GM23338 (cell line): Measurements from ENCODE around the gene SLC7A10. TPM values are rescaled to one million over a fixed set of nuclear protein-coding genes. Genes with fewer than 3 reads are reported as not detected.

Experiments used
- ATAC-seq: fragments of 200-7000 bp; cut with Tn5 transposase; 3 replicates; pipeline ENCODE4 v1.9.1; 2020
- DNase-seq: peaks from one replicate; pipeline ENCODE4 v3.0.0-alpha.2; 2015; ENCODE audit warnings: low spot score
- H2AFZ ChIP-seq: fragments of 200-600 bp; sonication (generic); 2 replicates; pipeline ENCODE4 v1.8.0; 2016; ENCODE audit warnings: antibody characterized with exemption, mild to moderate bottlenecking, moderate library complexity
- H3F3A ChIP-seq: fragments of 200-600 bp; sonication (generic); replicated peaks from 2 replicates; pipeline ENCODE4 v1.8.0; 2017; ENCODE audit warnings: antibody characterized with exemption, mixed run types, low read depth
- H3K27ac ChIP-seq: fragments of 200-600 bp; sonication (generic); 2 replicates; pipeline ENCODE4 v1.6.1; 2016; ENCODE audit warnings: low read depth
- H3K27me3 ChIP-seq: fragments of 200-600 bp; sonication (generic); 2 replicates; pipeline ENCODE4 v1.8.0; 2016; ENCODE audit warnings: mild to moderate bottlenecking, mixed run types, moderate library complexity; ENCODE audit not compliant: insufficient read depth
- H3K36me3 ChIP-seq: fragments of 200-600 bp; sonication (generic); 2 replicates; pipeline ENCODE4 v1.8.0; 2016; ENCODE audit warnings: mild to moderate bottlenecking; ENCODE audit not compliant: insufficient read depth
- H3K4me1 ChIP-seq: fragments of 200-600 bp; sonication (generic); 2 replicates; pipeline ENCODE4 v1.8.0; 2016; ENCODE audit warnings: mild to moderate bottlenecking, moderate library complexity; ENCODE audit not compliant: insufficient read depth
- H3K4me2 ChIP-seq: fragments of 200-600 bp; sonication (generic); 2 replicates; pipeline ENCODE4 v1.7.1; 2017; ENCODE audit warnings: mixed run types
- H3K4me3 ChIP-seq: fragments of 200-600 bp; sonication (generic); 2 replicates; pipeline ENCODE4 v1.6.1; 2016; ENCODE audit warnings: mixed run types
- H3K79me2 ChIP-seq: fragments of 200-600 bp; sonication (generic); replicated peaks from 2 replicates; pipeline ENCODE4 v1.8.0; 2017; ENCODE audit warnings: mild to moderate bottlenecking; ENCODE audit not compliant: insufficient read depth
- H3K9me2 ChIP-seq: fragments of 200-600 bp; sonication (generic); 2 replicates; pipeline ENCODE4 v1.8.0; 2017; ENCODE audit not compliant: insufficient read depth
- H4K20me1 ChIP-seq: fragments of 200-600 bp; sonication (generic); replicated peaks from 2 replicates; pipeline ENCODE4 v1.8.0; 2017; ENCODE audit warnings: mild to moderate bottlenecking; ENCODE audit not compliant: insufficient read depth
- H3K27ac Mint-ChIP-seq: 2 replicates; pipeline ENCODE4 v1.8.0; 2020; ENCODE audit warnings: inconsistent platforms, mild to moderate bottlenecking, moderate library complexity, mixed read lengths
- H3K27me3 Mint-ChIP-seq: 3 replicates; pipeline ENCODE4 v1.8.0; 2022; ENCODE audit warnings: low read depth, mild to moderate bottlenecking, moderate library complexity, mixed read lengths, inconsistent platforms; ENCODE audit not compliant: insufficient read depth, poor library complexity
- H3K36me3 Mint-ChIP-seq: 3 replicates; pipeline ENCODE4 v1.8.0; 2021; ENCODE audit warnings: low read depth, mild to moderate bottlenecking, inconsistent platforms, moderate library complexity, mixed read lengths
- H3K4me1 Mint-ChIP-seq: 3 replicates; pipeline ENCODE4 v1.8.0; 2020; ENCODE audit warnings: mild to moderate bottlenecking, inconsistent platforms, mixed read lengths
- H3K4me3 Mint-ChIP-seq: 3 replicates; pipeline ENCODE4 v1.8.0; 2021; ENCODE audit warnings: moderate library complexity, mild to moderate bottlenecking, inconsistent platforms, mixed read lengths
- H3K9me3 Mint-ChIP-seq: 3 replicates; pipeline ENCODE4 v1.8.0; 2020; ENCODE audit warnings: moderate library complexity, mild to moderate bottlenecking, inconsistent platforms, mixed read lengths
- CREB1 ChIP-seq: fragments of 250-450 bp; sonication (Bioruptor Pico); IDR thresholded peaks from 2 replicates; pipeline ENCODE4 v1.5.0; 2020; ENCODE audit warnings: low read depth, mild to moderate bottlenecking, moderate library complexity
- EZH2 ChIP-seq: fragments of 200-600 bp; sonication (generic); IDR thresholded peaks from one replicate; pipeline ENCODE4 v1.8.0; 2017; ENCODE audit warnings: antibody characterized with exemption, mild to moderate bottlenecking, low read depth; ENCODE audit not compliant: unreplicated experiment
- EZH2phosphoT487 ChIP-seq: fragments of 200-600 bp; sonication (generic); IDR thresholded peaks from one replicate; pipeline ENCODE4 v1.8.1; 2018; ENCODE audit warnings: antibody characterized with exemption; ENCODE audit not compliant: unreplicated experiment
- JUNB ChIP-seq: IDR thresholded peaks from one replicate; pipeline ENCODE4 v1.6.1; 2016; ENCODE audit warnings: antibody characterized with exemption; ENCODE audit not compliant: unreplicated experiment
- NANOG ChIP-seq: IDR thresholded peaks from 2 replicates; pipeline ENCODE4 v1.6.1; 2016; ENCODE audit warnings: antibody characterized with exemption, borderline replicate concordance
- POLR2AphosphoS5 ChIP-seq: IDR thresholded peaks from 2 replicates; pipeline ENCODE4 v1.6.1; 2016; ENCODE audit warnings: antibody characterized with exemption, low read depth
- STAT1 ChIP-seq: IDR thresholded peaks from one replicate; pipeline ENCODE4 v1.6.1; 2016; ENCODE audit warnings: antibody characterized with exemption; ENCODE audit not compliant: unreplicated experiment
- ZNF114 ChIP-seq: fragments of 250-450 bp; sonication (Bioruptor Pico); IDR thresholded peaks from 2 replicates; pipeline ENCODE4 v1.5.0; 2020; ENCODE audit warnings: mild to moderate bottlenecking, moderate library complexity
- ZNF331 ChIP-seq: fragments of 250-450 bp; sonication (Bioruptor Pico); IDR thresholded peaks from 2 replicates; pipeline ENCODE4 v1.5.0; 2020; ENCODE audit warnings: low read depth, mild to moderate bottlenecking, moderate library complexity
- polyA plus RNA-seq: library from polyadenylated mRNA; unstranded; fragments of >200 nt; fragmentation: Nextera tagmentation; extraction: Ambion mirVana; gene quantifications from 2 replicates; pipeline ENCODE4 v1.2.1, GENCODE V29; 2016
- total RNA-seq: library from RNA; depleted of rRNA; stranded (reverse); fragments of >200 nt; shearing (Covaris generic); gene quantifications from 2 replicates; pipeline ENCODE4 v1.2.3, GENCODE V29; 2014
- TF ChIP-seq, protein P1 (sequence below): fragments of 250-450 bp; sonication (Bioruptor Pico); IDR thresholded peaks from 2 replicates; pipeline ENCODE4 v1.5.0; 2020; ENCODE audit warnings: mild to moderate bottlenecking, moderate library complexity
- TF ChIP-seq, protein P2 (sequence below), 2 experiments: fragments of 200-600 bp in 1 of 2; sonication (generic) in 1 of 2; conservative IDR thresholded peaks; 2 replicates each; pipeline versions ENCODE4 v1.5.1 to v1.6.1; 2016 to 2017; ENCODE audit warnings: antibody characterized with exemption in 2 of 2, low read depth in 2 of 2, mild to moderate bottlenecking in 2 of 2, moderate library complexity in 1 of 2
- TF ChIP-seq, protein P3 (sequence below): IDR thresholded peaks from 2 replicates; pipeline ENCODE4 v1.6.1; 2016; ENCODE audit warnings: antibody characterized with exemption
- TF ChIP-seq, protein P4 (sequence below): IDR thresholded peaks from one replicate; pipeline ENCODE4 v1.6.1; 2018; ENCODE audit warnings: antibody characterized with exemption; ENCODE audit not compliant: unreplicated experiment

SLC7A10 gene
- total and polyA plus RNA-seq, 2 experiments from 2014 or later = 3.3 to 6.3 TPM

DNA sequence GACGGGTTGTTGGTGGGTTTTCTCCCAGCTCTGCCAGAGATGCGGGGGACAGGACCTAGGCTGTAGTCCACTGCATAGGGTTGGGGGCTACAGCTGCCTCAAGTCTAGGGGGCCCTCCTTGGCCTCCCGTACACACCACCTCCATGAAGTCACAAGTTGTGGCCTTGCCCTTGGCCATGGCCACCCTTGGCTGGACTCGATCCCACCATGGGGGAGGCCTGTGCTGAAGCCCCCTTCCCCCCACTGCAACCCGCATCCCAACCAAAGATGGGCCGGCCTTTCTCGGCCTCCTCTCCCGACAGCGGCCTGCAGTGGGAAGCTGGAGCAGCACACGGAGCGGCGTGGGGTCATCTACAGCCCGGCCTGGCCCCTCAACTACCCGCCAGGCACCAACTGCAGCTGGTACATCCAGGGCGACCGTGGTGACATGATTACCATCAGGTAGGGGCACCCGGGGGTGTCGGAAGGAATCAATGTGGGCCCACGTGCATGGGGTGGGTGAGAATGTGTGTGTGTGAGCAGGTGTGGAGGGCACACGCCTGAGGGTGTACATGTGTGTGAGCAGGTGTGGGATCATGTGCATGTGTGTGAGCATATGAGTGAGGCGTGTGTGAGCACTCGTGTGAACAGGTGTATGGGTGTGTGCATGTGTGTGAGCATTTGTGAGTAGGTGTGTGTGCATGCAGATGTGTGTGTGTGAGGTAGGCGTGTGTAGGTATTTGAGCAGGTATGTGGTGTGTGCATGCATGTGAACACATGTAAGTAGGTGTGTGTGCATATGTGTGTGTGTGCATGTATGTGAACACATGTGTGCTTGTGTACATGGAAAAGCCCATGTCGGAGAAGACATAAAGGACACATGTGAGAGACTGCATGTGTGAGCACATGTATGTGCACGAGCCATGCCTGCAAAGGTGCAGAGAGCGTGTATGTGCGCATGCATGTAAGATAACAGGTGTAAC is 22.8 kb downstream of the SLC7A10 start:
- Histone ChIP-seq H3K27ac (no peak overlapping the region), H2AFZ (no peak overlapping the region), H3K79me2 (no peaks in the 10 kb centered on the region), H3K36me3 (no peaks in the 10 kb centered on the region), H3K9me2 (no peaks in the 10 kb centered on the region), H3K4me3 (no peak overlapping the region), H4K20me1 (peaks cover 4% of the 10 kb centered on the region; the same call in 1 of the 2 replicates), H3K27me3 (no peaks in the 10 kb centered on the region), H3K4me1 (no peaks in the 10 kb centered on the region), H3F3A (no peaks in the 10 kb centered on the region), H3K4me2 (no peak overlapping the region)
- ATAC-seq (no peak), DNase-seq (no peak)
- Mint-ChIP-seq H3K9me3 (no peaks in the 10 kb centered on the region), H3K27ac (no peak overlapping the region), H3K27me3 (peaks cover 6% of the 10 kb centered on the region), H3K4me1 (no peaks in the 10 kb centered on the region), H3K4me3 (no peak overlapping the region), H3K36me3 (peaks cover 7% of the 10 kb centered on the region)
- TF ChIP-seq, protein P1, sequence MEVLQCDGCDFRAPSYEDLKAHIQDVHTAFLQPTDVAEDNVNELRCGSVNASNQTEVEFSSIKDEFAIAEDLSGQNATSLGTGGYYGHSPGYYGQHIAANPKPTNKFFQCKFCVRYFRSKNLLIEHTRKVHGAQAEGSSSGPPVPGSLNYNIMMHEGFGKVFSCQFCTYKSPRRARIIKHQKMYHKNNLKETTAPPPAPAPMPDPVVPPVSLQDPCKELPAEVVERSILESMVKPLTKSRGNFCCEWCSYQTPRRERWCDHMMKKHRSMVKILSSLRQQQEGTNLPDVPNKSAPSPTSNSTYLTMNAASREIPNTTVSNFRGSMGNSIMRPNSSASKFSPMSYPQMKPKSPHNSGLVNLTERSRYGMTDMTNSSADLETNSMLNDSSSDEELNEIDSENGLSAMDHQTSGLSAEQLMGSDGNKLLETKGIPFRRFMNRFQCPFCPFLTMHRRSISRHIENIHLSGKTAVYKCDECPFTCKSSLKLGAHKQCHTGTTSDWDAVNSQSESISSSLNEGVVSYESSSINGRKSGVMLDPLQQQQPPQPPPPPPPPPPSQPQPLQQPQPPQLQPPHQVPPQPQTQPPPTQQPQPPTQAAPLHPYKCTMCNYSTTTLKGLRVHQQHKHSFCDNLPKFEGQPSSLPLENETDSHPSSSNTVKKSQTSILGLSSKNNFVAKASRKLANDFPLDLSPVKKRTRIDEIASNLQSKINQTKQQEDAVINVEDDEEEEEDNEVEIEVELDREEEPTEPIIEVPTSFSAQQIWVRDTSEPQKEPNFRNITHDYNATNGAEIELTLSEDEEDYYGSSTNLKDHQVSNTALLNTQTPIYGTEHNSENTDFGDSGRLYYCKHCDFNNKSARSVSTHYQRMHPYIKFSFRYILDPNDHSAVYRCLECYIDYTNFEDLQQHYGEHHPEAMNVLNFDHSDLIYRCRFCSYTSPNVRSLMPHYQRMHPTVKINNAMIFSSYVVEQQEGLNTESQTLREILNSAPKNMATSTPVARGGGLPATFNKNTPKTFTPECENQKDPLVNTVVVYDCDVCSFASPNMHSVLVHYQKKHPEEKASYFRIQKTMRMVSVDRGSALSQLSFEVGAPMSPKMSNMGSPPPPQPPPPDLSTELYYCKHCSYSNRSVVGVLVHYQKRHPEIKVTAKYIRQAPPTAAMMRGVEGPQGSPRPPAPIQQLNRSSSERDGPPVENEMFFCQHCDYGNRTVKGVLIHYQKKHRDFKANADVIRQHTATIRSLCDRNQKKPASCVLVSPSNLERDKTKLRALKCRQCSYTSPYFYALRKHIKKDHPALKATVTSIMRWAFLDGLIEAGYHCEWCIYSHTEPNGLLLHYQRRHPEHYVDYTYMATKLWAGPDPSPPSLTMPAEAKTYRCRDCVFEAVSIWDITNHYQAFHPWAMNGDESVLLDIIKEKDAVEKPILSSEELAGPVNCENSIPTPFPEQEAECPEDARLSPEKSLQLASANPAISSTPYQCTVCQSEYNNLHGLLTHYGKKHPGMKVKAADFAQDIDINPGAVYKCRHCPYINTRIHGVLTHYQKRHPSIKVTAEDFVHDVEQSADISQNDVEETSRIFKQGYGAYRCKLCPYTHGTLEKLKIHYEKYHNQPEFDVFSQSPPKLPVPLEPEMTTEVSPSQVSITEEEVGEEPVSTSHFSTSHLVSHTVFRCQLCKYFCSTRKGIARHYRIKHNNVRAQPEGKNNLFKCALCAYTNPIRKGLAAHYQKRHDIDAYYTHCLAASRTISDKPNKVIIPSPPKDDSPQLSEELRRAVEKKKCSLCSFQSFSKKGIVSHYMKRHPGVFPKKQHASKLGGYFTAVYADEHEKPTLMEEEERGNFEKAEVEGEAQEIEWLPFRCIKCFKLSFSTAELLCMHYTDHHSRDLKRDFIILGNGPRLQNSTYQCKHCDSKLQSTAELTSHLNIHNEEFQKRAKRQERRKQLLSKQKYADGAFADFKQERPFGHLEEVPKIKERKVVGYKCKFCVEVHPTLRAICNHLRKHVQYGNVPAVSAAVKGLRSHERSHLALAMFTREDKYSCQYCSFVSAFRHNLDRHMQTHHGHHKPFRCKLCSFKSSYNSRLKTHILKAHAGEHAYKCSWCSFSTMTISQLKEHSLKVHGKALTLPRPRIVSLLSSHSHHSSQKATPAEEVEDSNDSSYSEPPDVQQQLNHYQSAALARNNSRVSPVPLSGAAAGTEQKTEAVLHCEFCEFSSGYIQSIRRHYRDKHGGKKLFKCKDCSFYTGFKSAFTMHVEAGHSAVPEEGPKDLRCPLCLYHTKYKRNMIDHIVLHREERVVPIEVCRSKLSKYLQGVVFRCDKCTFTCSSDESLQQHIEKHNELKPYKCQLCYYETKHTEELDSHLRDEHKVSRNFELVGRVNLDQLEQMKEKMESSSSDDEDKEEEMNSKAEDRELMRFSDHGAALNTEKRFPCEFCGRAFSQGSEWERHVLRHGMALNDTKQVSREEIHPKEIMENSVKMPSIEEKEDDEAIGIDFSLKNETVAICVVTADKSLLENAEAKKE (CRISPR knock-in tag) = no peak
- no peak for TF ChIP-seq EZH2phosphoT487
- no peak for TF ChIP-seq ZNF114 (CRISPR knock-in tag)
- TF ChIP-seq POLR2AphosphoS5 = no peak
- no peak for TF ChIP-seq NANOG
- TF ChIP-seq, protein P2, sequence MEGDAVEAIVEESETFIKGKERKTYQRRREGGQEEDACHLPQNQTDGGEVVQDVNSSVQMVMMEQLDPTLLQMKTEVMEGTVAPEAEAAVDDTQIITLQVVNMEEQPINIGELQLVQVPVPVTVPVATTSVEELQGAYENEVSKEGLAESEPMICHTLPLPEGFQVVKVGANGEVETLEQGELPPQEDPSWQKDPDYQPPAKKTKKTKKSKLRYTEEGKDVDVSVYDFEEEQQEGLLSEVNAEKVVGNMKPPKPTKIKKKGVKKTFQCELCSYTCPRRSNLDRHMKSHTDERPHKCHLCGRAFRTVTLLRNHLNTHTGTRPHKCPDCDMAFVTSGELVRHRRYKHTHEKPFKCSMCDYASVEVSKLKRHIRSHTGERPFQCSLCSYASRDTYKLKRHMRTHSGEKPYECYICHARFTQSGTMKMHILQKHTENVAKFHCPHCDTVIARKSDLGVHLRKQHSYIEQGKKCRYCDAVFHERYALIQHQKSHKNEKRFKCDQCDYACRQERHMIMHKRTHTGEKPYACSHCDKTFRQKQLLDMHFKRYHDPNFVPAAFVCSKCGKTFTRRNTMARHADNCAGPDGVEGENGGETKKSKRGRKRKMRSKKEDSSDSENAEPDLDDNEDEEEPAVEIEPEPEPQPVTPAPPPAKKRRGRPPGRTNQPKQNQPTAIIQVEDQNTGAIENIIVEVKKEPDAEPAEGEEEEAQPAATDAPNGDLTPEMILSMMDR (conservative IDR thresholded peaks at IDR 0.05; ENCODE audit: low read depth in 2 of 2) = no peak
- TF ChIP-seq STAT1 = no peak
- TF ChIP-seq CREB1 (CRISPR knock-in tag) = no peak
- TF ChIP-seq, protein P3, sequence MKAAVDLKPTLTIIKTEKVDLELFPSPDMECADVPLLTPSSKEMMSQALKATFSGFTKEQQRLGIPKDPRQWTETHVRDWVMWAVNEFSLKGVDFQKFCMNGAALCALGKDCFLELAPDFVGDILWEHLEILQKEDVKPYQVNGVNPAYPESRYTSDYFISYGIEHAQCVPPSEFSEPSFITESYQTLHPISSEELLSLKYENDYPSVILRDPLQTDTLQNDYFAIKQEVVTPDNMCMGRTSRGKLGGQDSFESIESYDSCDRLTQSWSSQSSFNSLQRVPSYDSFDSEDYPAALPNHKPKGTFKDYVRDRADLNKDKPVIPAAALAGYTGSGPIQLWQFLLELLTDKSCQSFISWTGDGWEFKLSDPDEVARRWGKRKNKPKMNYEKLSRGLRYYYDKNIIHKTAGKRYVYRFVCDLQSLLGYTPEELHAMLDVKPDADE = no peak
- no peak for TF ChIP-seq JUNB
- no peak for TF ChIP-seq ZNF331 (CRISPR knock-in tag)
- TF ChIP-seq EZH2 = no peak
- TF ChIP-seq, protein P4, sequence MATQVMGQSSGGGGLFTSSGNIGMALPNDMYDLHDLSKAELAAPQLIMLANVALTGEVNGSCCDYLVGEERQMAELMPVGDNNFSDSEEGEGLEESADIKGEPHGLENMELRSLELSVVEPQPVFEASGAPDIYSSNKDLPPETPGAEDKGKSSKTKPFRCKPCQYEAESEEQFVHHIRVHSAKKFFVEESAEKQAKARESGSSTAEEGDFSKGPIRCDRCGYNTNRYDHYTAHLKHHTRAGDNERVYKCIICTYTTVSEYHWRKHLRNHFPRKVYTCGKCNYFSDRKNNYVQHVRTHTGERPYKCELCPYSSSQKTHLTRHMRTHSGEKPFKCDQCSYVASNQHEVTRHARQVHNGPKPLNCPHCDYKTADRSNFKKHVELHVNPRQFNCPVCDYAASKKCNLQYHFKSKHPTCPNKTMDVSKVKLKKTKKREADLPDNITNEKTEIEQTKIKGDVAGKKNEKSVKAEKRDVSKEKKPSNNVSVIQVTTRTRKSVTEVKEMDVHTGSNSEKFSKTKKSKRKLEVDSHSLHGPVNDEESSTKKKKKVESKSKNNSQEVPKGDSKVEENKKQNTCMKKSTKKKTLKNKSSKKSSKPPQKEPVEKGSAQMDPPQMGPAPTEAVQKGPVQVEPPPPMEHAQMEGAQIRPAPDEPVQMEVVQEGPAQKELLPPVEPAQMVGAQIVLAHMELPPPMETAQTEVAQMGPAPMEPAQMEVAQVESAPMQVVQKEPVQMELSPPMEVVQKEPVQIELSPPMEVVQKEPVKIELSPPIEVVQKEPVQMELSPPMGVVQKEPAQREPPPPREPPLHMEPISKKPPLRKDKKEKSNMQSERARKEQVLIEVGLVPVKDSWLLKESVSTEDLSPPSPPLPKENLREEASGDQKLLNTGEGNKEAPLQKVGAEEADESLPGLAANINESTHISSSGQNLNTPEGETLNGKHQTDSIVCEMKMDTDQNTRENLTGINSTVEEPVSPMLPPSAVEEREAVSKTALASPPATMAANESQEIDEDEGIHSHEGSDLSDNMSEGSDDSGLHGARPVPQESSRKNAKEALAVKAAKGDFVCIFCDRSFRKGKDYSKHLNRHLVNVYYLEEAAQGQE = no peak
